Bronchial epithelial cell (primary cell): ENCODE data around the gene HS3ST3A1. TPM values are rescaled to one million over a fixed set of nuclear protein-coding genes. Genes with fewer than 3 reads are reported as not detected.

Experiments used
- DNase-seq: peaks from one replicate; pipeline ENCODE4 v3.0.0-alpha.2; 2010; ENCODE audit warnings: low read depth
- FAIRE-seq: peaks from 2 replicates; lab custom pipeline; 2011; peaks lifted over from hg19 to GRCh38; lab: Jason Lieb, UNC
- H3K27me3 ChIP-seq: 2 replicates; pipeline ENCODE4 v1.5.1; 2011; ENCODE audit warnings: low read length; ENCODE audit not compliant: control insufficient read depth, insufficient read depth
- H3K36me3 ChIP-seq: 2 replicates; pipeline ENCODE4 v1.5.1; 2011; ENCODE audit warnings: low read length; ENCODE audit not compliant: control insufficient read depth, insufficient read depth
- H3K4me3 ChIP-seq: 2 replicates; pipeline ENCODE4 v1.5.1; 2011; ENCODE audit warnings: mild to moderate bottlenecking, low read depth, low read length, control low read depth
- CTCF ChIP-seq: IDR thresholded peaks from 2 replicates; pipeline ENCODE4 v1.5.1; 2011; ENCODE audit warnings: mild to moderate bottlenecking, moderate library complexity, low read length, control low read depth, inconsistent platforms; ENCODE audit not compliant: insufficient read depth, severe bottlenecking
- total RNA-seq: library from RNA; depleted of rRNA; stranded (reverse); fragments of >200 nt; gene quantifications from 2 replicates; pipeline ENCODE4 v1.2.1, GENCODE V29; 2014

The HS3ST3A1 gene
- total RNA-seq, 1 donor from 2014 or later: 0.53 TPM

DNA sequence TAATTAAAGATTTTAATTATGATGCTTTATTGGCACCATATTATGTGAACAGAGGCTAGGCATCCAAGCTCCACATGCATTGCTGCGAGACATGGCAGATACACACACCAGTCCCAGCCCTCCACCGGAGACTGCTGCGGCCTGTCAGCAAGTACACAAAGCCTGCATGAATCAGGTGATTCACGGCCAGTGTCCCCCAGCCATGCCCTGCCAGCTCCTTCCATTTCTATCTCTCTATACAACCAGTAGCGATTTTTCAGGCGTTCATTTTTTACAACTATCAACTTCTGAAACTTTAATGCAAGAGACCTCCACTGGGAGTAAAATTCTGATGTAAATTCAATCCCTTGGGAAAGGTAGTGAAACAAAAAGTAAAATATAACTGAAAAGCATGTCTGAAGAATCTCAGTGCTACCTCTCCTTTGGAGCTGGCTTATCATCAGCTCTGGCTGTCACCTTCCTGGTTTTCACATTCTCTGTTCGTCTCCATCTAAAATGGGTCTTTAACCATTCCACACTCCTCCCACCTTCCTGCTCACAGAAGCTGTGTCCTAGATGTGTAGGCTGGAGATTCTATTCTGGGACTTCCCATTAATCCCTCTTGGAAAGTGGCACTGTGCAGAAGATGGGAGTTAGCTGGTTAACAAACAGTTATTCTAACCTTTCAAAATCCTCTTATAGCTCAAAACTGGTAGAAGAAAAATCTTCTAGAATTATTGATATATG, 32.2 kb downstream of the HS3ST3A1 start:
- Histone ChIP-seq H3K27me3 (no peaks in the 10 kb centered on the region), H3K4me3 (no peak overlapping the region), H3K36me3 (no peaks in the 10 kb centered on the region)
- FAIRE-seq: no peak
- DNase-seq: no peak
- TF ChIP-seq CTCF: no peak

DNA sequence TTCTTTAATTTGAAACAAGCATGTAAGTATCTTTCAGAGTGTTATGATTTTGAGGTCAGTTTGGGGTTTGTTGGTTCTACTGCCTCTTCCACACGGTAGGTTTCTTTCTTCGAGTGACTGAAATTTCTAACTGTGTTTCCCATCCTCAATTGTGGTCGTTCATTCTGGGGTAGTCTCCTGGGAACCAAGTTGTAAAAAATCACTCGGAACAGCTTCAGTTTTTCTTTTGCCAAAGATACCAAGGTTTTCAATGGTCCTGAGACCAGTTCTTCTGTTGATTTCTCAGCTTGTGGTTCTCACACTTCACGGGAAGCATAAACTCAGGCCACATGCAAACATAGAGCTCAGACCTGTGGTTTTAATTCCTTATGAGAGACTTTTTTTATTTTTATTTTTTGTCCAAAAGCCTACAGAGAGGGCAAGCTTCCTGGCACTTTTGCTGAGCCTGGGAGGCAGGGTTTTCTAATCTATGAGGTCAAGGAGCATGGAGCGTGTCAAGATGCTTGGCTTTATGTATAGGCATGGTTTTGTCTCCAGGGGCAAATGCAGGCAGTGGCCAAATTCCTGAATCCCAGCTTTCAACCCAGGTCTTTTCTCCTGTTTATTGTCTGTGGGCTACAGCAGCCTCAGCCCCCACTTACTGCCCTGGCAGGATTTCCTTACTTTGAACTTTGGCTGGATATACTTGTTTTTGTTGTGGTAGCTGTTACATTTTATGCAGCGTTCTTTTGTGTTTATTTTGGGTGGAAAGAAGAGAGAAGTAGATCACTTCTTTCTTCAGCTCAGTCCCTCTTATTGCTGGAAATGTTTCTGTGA, 32.9 kb downstream of the HS3ST3A1 start:
- FAIRE-seq: no peak
- TF ChIP-seq CTCF: no peak
- no peak for DNase-seq
- Histone ChIP-seq H3K4me3 (no peak overlapping the region), H3K36me3 (no peaks in the 10 kb centered on the region), H3K27me3 (no peaks in the 10 kb centered on the region)

DNA sequence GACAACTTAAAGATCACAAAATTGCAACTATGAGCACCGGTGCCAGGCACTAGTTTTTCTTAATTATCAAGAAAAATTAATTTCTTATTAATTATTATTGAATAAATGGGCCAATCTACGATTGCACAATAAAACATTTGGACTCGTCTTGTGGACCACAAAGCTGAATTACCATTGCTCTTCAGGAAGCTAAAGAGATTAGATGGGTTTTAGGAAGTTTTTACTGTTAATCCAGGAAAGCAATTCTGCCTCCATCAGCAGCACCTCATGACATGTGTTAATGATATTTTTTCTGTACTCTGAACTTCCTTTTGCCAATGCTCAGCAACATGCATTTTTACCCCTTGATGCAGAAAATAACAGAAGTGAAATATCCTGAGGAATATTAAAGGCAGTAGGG, 37.9 kb downstream of the HS3ST3A1 start:
- DNase-seq (no peak), FAIRE-seq (no peak)
- Histone ChIP-seq H3K27me3 (no peaks in the 10 kb centered on the region), H3K36me3 (no peaks in the 10 kb centered on the region), H3K4me3 (no peak overlapping the region)
- TF ChIP-seq CTCF: no peak

- no peaks in the 10 kb centered on the region for H3K27me3 ChIP-seq
- no peaks in the 10 kb centered on the region for H3K36me3 ChIP-seq
- no peak for TF ChIP-seq CTCF
- FAIRE-seq: no peak
- H3K4me3 ChIP-seq: no peak overlapping the region
- peak; percentile 67 for DNase-seq
Observed at GRCh38 chr17:13562271-13562800, 39.4 kb downstream of the HS3ST3A1 start.

DNA sequence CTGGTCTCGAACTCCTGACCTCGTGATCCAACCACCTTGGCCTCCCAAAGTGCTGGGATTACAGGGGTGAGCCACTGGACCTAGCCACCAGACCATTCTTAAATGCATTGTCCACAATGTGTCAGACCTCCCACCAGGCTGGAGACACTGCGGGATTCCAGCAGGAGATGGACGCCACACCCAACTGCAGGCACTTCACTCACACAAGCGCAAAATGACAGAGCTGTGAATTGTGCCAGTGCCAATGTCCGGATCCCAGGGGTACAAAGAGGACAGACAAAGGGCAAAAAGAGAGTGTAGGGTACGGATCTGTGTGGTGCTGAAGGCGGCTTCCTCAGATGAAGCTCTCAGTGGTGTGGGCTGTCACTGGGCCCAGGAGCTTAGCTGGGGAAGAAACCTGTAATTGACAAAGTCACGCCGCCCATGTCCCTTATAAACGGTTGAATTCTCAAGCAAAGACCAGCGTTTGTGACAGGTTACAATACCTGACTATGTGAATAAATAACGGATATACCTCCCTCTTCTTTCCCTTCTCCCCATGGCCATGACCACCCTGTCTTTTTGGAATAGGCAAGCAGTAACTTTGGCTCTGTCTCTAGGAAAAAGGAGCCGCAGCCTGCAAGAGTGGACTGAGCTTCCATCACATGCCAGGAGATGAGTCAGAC, 40.0 kb downstream of the HS3ST3A1 start:
- no peak for DNase-seq

More for the DNA sequence above, 40.0 kb downstream of the HS3ST3A1 start:
- H3K4me3 ChIP-seq: no peak overlapping the region
- no peak for TF ChIP-seq CTCF
- FAIRE-seq: no peak
- no peaks in the 10 kb centered on the region for H3K36me3 ChIP-seq
- no peaks in the 10 kb centered on the region for H3K27me3 ChIP-seq
